GM12878 (cell line): ENCODE measurements around the gene ACYP1. TPM values are rescaled to one million over a fixed set of nuclear protein-coding genes. Genes with fewer than 3 reads are reported as not detected.

Source experiments
- CHD4 ChIP-seq: fragments of 200-600 bp; sonication (generic); IDR thresholded peaks from 2 replicates; pipeline ENCODE4 v1.6.1; 2016; ENCODE audit warnings: mild to moderate bottlenecking
- FOS ChIP-seq: IDR thresholded peaks from 3 replicates; pipeline ENCODE4 v1.6.1; 2011; ENCODE audit warnings: borderline replicate concordance; ENCODE audit not compliant: insufficient read length; ENCODE audit errors: extremely low read depth
- IRF4 ChIP-seq: IDR thresholded peaks from 2 replicates; pipeline ENCODE4 v1.6.1; 2011; ENCODE audit warnings: low read depth, low read length
- MTA3 ChIP-seq: IDR thresholded peaks from 2 replicates; pipeline ENCODE4 v1.6.1; 2012; ENCODE audit warnings: low read length, inconsistent platforms, borderline replicate concordance
- NR2C1 ChIP-seq: fragments of 450-650 bp; IDR thresholded peaks from 2 replicates; pipeline ENCODE4 v1.6.1; 2017; ENCODE audit warnings: antibody characterized with exemption, mild to moderate bottlenecking, moderate library complexity
- POLR2AphosphoS5 ChIP-seq: IDR thresholded peaks from 2 replicates; pipeline ENCODE4 v1.6.1; 2011; ENCODE audit warnings: mild to moderate bottlenecking, low read length, inconsistent platforms
- RFX5 ChIP-seq: IDR thresholded peaks from 2 replicates; pipeline ENCODE4 v1.6.1; 2011; ENCODE audit warnings: low read depth, low read length, improper control_type of control experiment
- SIN3A ChIP-seq: IDR thresholded peaks from 2 replicates; pipeline ENCODE4 v1.6.1; 2012; ENCODE audit warnings: low read depth, low read length, improper control_type of control experiment
- SUPT20H ChIP-seq: IDR thresholded peaks from 2 replicates; pipeline ENCODE4 v1.6.1; 2011; ENCODE audit warnings: low read depth, mild to moderate bottlenecking, low read length, moderate library complexity, borderline replicate concordance; ENCODE audit not compliant: control insufficient read depth
- ZNF207 ChIP-seq: fragments of 450-650 bp; IDR thresholded peaks from 2 replicates; pipeline ENCODE4 v1.6.1; 2014; ENCODE audit warnings: antibody characterized with exemption, mild to moderate bottlenecking, borderline replicate concordance
- ZNF24 ChIP-seq: fragments of 450-650 bp; IDR thresholded peaks from 2 replicates; pipeline ENCODE4 v1.6.1; 2017; ENCODE audit warnings: antibody characterized with exemption, mild to moderate bottlenecking
- polyA plus RNA-seq, 11 experiments: library from polyadenylated mRNA; depleted of rRNA in 4 of 11; unstranded in 6 of 11; stranded (reverse) in 5 of 11; fragments of >200 nt; fragmentation: Nextera tagmentation in 4 of 11; fragmentation: Illumina TruSeq in 1 of 11; extraction: Ambion mirVana in 4 of 11; extraction: Trizol in 1 of 11; gene quantifications; 1 replicate in 1 of 11; 2 replicates in 10 of 11; pipeline versions ENCODE4 v1.2.1 to v1.2.3, GENCODE V29; 2011 to 2016; ENCODE audit warnings: inconsistent platforms in 2 of 11, missing spikeins in 2 of 11, low read depth in 1 of 11
- total RNA-seq, 4 experiments: library from RNA; depleted of rRNA in 3 of 4; stranded (reverse); fragments of >200 nt in 3 of 4; fragmentation: Illumina TruSeq in 1 of 4; extraction: Trizol in 1 of 4; gene quantifications; 2 replicates each; pipeline versions ENCODE4 v1.2.1 to v1.2.3, GENCODE V29; 2013 to 2021
- TF ChIP-seq, protein P1 (sequence below): IDR thresholded peaks from 2 replicates; pipeline ENCODE4 v1.6.1; 2012; ENCODE audit warnings: mild to moderate bottlenecking, low read depth, low read length
- TF ChIP-seq, protein P2 (sequence below): fragments of 450-650 bp; IDR thresholded peaks from 2 replicates; pipeline ENCODE4 v1.6.1; 2016; ENCODE audit warnings: mild to moderate bottlenecking, moderate library complexity, borderline replicate concordance
- TF ChIP-seq, protein P3 (sequence below): fragments of 450-650 bp; formaldehyde crosslinking; IDR thresholded peaks from 2 replicates; pipeline ENCODE4 v1.5.0; 2022; ENCODE audit warnings: mild to moderate bottlenecking, missing genetic modification characterization
- TF ChIP-seq, protein P4 (sequence below): IDR thresholded peaks from 2 replicates; pipeline ENCODE4 v1.6.1; 2011; ENCODE audit warnings: mild to moderate bottlenecking, low read depth, low read length, moderate library complexity; ENCODE audit not compliant: insufficient replicate concordance

ACYP1 gene
- total and polyA plus RNA-seq, 10 of the 15 experiments (the other 5 are each of a cell fraction or from before 2014, with no cell fraction given), result 18.2 to 52.6 (median 43.5) TPM

DNA sequence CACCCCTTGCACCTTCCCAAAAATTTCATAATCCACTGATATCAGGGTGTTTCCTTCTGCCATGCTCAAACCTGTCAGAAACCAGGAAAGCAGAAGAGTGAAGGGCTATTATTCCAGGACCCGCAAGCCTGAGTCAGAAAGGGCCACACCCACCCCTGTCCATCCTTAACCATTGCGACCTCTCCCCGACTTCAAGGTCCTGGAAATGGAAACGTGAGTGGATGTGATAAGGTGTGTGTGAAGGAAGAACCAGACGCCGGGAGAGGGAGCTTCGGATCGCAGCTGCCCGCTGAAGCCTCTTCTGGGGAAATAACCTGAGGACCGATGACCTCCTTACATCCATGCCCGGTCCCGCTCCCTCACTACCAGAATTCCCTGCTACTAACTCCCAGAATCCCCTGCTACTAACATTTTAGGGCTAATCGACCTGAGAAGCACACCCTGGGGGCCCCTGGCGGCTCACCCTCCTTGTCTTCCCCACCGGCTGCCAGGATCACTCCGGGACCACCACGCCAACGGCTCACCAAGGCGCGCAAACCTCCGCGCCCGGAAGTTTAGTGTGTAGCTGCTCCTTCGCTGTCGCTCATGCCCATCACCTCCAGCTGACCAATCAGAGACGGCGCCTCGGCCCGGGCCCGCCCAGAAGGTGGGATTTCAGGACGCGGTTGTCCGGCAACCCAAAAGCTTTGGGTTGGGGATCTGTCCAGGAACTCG is at the start of gene ACYP1 (continued):
- TF ChIP-seq NR2C1, result no peak
- no peak for TF ChIP-seq ZNF24
- TF ChIP-seq ZNF207, result 0 out of 2 replicates have a peak, but pooled peaks have one; percentile 13
- TF ChIP-seq IRF4, result no peak
- TF ChIP-seq SUPT20H, result no peak
- no peak for TF ChIP-seq MTA3
- TF ChIP-seq, protein P1, sequence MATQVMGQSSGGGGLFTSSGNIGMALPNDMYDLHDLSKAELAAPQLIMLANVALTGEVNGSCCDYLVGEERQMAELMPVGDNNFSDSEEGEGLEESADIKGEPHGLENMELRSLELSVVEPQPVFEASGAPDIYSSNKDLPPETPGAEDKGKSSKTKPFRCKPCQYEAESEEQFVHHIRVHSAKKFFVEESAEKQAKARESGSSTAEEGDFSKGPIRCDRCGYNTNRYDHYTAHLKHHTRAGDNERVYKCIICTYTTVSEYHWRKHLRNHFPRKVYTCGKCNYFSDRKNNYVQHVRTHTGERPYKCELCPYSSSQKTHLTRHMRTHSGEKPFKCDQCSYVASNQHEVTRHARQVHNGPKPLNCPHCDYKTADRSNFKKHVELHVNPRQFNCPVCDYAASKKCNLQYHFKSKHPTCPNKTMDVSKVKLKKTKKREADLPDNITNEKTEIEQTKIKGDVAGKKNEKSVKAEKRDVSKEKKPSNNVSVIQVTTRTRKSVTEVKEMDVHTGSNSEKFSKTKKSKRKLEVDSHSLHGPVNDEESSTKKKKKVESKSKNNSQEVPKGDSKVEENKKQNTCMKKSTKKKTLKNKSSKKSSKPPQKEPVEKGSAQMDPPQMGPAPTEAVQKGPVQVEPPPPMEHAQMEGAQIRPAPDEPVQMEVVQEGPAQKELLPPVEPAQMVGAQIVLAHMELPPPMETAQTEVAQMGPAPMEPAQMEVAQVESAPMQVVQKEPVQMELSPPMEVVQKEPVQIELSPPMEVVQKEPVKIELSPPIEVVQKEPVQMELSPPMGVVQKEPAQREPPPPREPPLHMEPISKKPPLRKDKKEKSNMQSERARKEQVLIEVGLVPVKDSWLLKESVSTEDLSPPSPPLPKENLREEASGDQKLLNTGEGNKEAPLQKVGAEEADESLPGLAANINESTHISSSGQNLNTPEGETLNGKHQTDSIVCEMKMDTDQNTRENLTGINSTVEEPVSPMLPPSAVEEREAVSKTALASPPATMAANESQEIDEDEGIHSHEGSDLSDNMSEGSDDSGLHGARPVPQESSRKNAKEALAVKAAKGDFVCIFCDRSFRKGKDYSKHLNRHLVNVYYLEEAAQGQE, result peak; percentile 41; the same call in 1 of the 2 replicates
- TF ChIP-seq, protein P2, sequence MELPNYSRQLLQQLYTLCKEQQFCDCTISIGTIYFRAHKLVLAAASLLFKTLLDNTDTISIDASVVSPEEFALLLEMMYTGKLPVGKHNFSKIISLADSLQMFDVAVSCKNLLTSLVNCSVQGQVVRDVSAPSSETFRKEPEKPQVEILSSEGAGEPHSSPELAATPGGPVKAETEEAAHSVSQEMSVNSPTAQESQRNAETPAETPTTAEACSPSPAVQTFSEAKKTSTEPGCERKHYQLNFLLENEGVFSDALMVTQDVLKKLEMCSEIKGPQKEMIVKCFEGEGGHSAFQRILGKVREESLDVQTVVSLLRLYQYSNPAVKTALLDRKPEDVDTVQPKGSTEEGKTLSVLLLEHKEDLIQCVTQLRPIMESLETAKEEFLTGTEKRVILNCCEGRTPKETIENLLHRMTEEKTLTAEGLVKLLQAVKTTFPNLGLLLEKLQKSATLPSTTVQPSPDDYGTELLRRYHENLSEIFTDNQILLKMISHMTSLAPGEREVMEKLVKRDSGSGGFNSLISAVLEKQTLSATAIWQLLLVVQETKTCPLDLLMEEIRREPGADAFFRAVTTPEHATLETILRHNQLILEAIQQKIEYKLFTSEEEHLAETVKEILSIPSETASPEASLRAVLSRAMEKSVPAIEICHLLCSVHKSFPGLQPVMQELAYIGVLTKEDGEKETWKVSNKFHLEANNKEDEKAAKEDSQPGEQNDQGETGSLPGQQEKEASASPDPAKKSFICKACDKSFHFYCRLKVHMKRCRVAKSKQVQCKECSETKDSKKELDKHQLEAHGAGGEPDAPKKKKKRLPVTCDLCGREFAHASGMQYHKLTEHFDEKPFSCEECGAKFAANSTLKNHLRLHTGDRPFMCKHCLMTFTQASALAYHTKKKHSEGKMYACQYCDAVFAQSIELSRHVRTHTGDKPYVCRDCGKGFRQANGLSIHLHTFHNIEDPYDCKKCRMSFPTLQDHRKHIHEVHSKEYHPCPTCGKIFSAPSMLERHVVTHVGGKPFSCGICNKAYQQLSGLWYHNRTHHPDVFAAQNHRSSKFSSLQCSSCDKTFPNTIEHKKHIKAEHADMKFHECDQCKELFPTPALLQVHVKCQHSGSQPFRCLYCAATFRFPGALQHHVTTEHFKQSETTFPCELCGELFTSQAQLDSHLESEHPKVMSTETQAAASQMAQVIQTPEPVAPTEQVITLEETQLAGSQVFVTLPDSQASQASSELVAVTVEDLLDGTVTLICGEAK, result peak; percentile 61; the same call in 1 of the 2 replicates
- peak; percentile 60 for TF ChIP-seq FOS
- TF ChIP-seq SIN3A, result peak; percentile 7; the same call in 1 of the 2 replicates
- TF ChIP-seq POLR2AphosphoS5, result peak; percentile 32; the same call in 1 of the 2 replicates
- TF ChIP-seq, protein P3, sequence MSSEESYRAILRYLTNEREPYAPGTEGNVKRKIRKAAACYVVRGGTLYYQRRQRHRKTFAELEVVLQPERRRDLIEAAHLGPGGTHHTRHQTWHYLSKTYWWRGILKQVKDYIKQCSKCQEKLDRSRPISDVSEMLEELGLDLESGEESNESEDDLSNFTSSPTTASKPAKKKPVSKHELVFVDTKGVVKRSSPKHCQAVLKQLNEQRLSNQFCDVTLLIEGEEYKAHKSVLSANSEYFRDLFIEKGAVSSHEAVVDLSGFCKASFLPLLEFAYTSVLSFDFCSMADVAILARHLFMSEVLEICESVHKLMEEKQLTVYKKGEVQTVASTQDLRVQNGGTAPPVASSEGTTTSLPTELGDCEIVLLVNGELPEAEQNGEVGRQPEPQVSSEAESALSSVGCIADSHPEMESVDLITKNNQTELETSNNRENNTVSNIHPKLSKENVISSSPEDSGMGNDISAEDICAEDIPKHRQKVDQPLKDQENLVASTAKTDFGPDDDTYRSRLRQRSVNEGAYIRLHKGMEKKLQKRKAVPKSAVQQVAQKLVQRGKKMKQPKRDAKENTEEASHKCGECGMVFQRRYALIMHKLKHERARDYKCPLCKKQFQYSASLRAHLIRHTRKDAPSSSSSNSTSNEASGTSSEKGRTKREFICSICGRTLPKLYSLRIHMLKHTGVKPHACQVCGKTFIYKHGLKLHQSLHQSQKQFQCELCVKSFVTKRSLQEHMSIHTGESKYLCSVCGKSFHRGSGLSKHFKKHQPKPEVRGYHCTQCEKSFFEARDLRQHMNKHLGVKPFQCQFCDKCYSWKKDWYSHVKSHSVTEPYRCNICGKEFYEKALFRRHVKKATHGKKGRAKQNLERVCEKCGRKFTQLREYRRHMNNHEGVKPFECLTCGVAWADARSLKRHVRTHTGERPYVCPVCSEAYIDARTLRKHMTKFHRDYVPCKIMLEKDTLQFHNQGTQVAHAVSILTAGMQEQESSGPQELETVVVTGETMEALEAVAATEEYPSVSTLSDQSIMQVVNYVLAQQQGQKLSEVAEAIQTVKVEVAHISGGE, result no peak
- TF ChIP-seq RFX5, result no peak
- TF ChIP-seq CHD4, result no peak
- TF ChIP-seq, protein P4, sequence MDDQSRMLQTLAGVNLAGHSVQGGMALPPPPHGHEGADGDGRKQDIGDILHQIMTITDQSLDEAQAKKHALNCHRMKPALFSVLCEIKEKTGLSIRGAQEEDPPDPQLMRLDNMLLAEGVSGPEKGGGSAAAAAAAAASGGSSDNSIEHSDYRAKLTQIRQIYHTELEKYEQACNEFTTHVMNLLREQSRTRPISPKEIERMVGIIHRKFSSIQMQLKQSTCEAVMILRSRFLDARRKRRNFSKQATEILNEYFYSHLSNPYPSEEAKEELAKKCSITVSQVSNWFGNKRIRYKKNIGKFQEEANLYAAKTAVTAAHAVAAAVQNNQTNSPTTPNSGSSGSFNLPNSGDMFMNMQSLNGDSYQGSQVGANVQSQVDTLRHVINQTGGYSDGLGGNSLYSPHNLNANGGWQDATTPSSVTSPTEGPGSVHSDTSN, result peak; percentile 99
